Uterus (tissue), 4 donors: ENCODE measurements around the gene DOK3. TPM values are rescaled to one million over a fixed set of nuclear protein-coding genes. Genes with fewer than 3 reads are reported as not detected.
A peak's percentile ranks its signal among the peaks of the same experiment; 100 is the strongest.

Experiments used
- DNase-seq, 2 donors: peaks; one replicate each; pipeline ENCODE4 v3.0.0-alpha.2; 2019 to 2020
- H3K27ac ChIP-seq, 2 donors: fragments of 200-600 bp; sonication (generic); 1 replicate in 1 of 2; 2 replicates in 1 of 2; pipeline ENCODE4 v1.5.1; 2016 to 2018
- H3K27me3 ChIP-seq, 2 donors: fragments of 200-600 bp; sonication (generic); one replicate each; pipeline ENCODE4 v1.5.1; 2018 to 2019; ENCODE audit warnings: control low read depth in 1 of 2
- H3K36me3 ChIP-seq, 2 donors: fragments of 200-600 bp; sonication (generic); one replicate each; pipeline ENCODE4 v1.5.1; 2019; ENCODE audit warnings: control low read depth in 1 of 2
- H3K4me1 ChIP-seq, 2 donors: fragments of 200-600 bp; sonication (generic); one replicate each; pipeline ENCODE4 v1.5.1; 2018 to 2019; ENCODE audit warnings: control low read depth in 1 of 2
- H3K4me3 ChIP-seq, 2 donors: fragments of 200-600 bp; sonication (generic); 1 replicate in 1 of 2; 2 replicates in 1 of 2; pipeline ENCODE4 v1.5.1; 2018 to 2019; ENCODE audit warnings: mild to moderate bottlenecking in 1 of 2
- H3K9me3 ChIP-seq, 2 donors: fragments of 200-600 bp; sonication (generic); one replicate each; pipeline ENCODE4 v1.5.1; 2019; ENCODE audit warnings: control low read depth in 1 of 2
- POLR2A ChIP-seq, 2 donors: fragments of 450-650 bp; IDR thresholded peaks; one replicate each; pipeline ENCODE4 v1.6.1; 2016; ENCODE audit warnings: antibody characterized with exemption in 2 of 2, mild to moderate bottlenecking in 1 of 2, moderate library complexity in 1 of 2
- intact Hi-C: fragments of 100-400 bp; cut with DNase I; formaldehyde crosslinking; loops from one replicate; pipeline ENCODE4 v1.15.1; 2023; ENCODE audit warnings: low total_unique reads
- total RNA-seq, 4 donors: library from RNA; depleted of rRNA in 3 of 4; stranded (reverse); fragments of >200 nt in 3 of 4; gene quantifications; one replicate each; pipeline versions ENCODE4 v1.1.0 to v1.2.4, GENCODE V29; 2014 to 2023
- TF ChIP-seq, protein P1 (sequence below), 4 experiments: fragments of 200-600 bp in 2 of 4; fragments of 450-650 bp in 2 of 4; sonication (generic) in 2 of 4; IDR thresholded peaks; one replicate each; pipeline ENCODE4 v1.5.1; 2016 to 2019; ENCODE audit warnings: antibody characterized with exemption in 4 of 4, mild to moderate bottlenecking in 2 of 4, moderate library complexity in 1 of 4
- donor health status: DM: yes; HTN: yes; CAD: no.

Gene DOK3
- total RNA-seq, 4 donors from 2014 or later, result 3.6 to 20.0 (median 7.1) TPM

GRCh38 chr5:177491429-177491945, 18.1 kb downstream of the DOK3 start:
- Histone ChIP-seq H3K36me3 (no peaks in the 10 kb centered on the region), H3K4me1 (peaks cover 17 to 38% of the 10 kb centered on the region in 2 donors), H3K9me3 (no peaks in the 10 kb centered on the region), H3K27ac (peak overlapping the region; percentile 97 to 98), H3K4me3 (no peak overlapping the region), H3K27me3 (no peaks in the 10 kb centered on the region)
- TF ChIP-seq, protein P1, sequence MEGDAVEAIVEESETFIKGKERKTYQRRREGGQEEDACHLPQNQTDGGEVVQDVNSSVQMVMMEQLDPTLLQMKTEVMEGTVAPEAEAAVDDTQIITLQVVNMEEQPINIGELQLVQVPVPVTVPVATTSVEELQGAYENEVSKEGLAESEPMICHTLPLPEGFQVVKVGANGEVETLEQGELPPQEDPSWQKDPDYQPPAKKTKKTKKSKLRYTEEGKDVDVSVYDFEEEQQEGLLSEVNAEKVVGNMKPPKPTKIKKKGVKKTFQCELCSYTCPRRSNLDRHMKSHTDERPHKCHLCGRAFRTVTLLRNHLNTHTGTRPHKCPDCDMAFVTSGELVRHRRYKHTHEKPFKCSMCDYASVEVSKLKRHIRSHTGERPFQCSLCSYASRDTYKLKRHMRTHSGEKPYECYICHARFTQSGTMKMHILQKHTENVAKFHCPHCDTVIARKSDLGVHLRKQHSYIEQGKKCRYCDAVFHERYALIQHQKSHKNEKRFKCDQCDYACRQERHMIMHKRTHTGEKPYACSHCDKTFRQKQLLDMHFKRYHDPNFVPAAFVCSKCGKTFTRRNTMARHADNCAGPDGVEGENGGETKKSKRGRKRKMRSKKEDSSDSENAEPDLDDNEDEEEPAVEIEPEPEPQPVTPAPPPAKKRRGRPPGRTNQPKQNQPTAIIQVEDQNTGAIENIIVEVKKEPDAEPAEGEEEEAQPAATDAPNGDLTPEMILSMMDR (IDR thresholded peaks at IDR 0.05), result peak; percentile 49 to 88 (median 68)
- no peak for TF ChIP-seq POLR2A (IDR thresholded peaks at IDR 0.05)
- peak; percentile 48 to 52 for DNase-seq
- intact Hi-C loops, result no loop called here

- H3K36me3 ChIP-seq, result no peaks in the 10 kb centered on the region
Observed at GRCh38 chr5:177490992-177491391, 18.6 kb downstream of the DOK3 start.

DNA sequence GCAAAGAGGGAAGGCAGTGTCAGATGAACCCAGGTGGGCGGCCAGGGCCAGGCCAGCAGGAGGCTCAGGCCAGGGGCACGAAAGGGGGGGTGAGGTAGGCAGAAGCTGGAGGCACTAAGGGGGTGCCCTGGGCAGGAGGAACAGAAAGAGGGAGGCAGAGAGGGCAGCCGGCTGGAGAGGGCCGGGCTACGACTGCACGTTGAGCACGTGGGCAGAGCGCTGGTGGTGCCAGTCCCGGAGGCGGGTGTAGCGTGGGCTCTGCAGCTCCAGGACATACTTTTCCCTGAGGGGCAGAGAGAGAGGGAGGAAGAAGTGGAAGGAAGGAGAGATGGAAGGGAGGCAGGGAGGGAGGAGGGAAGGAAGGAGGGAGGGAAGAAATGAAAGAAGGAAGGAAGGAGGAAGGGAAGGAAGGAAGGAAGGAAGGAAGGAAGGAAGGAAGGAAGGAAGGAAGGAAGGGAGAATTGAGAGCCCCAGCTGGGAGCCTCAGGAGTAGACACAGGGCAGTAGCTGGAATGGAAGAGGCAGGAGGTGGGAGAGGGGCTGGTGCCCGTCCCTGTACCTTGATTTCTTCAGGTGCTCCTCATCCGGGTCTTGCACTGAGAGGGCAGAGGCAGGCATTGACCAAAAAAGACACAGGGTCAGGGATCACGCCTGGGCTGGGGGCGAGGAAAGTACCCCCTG, 19.2 kb downstream of the DOK3 start:
- Histone ChIP-seq H3K4me3 (no peak overlapping the region), H3K36me3 (no peaks in the 10 kb centered on the region)
- intact Hi-C loops, result no loop called here

More at GRCh38 chr5:177490992-177491391, 18.6 kb downstream of the DOK3 start:
- Histone ChIP-seq H3K27me3 (no peaks in the 10 kb centered on the region), H3K27ac (peak overlapping the region; percentile 97 to 98), H3K4me1 (peaks cover 17 to 38% of the 10 kb centered on the region in 2 donors), H3K9me3 (no peaks in the 10 kb centered on the region), H3K4me3 (no peak overlapping the region)
- TF ChIP-seq, protein P1 (IDR thresholded peaks at IDR 0.05), result no peak
- no peak for TF ChIP-seq POLR2A (IDR thresholded peaks at IDR 0.05)
- DNase-seq, result no peak
- intact Hi-C loops, result no loop called here

GRCh38 chr5:177489119-177489716, 20.4 kb downstream of the DOK3 start:
- TF ChIP-seq POLR2A (IDR thresholded peaks at IDR 0.05), result no peak
- TF ChIP-seq, protein P1 (IDR thresholded peaks at IDR 0.05), result no peak
- no peaks in the 10 kb centered on the region for H3K9me3 ChIP-seq
- no peak overlapping the region for H3K4me3 ChIP-seq
- peaks cover 11 to 37% of the 10 kb centered on the region in 2 donors for H3K4me1 ChIP-seq
- H3K27me3 ChIP-seq, result no peaks in the 10 kb centered on the region
- no peak for DNase-seq
- H3K36me3 ChIP-seq, result no peaks in the 10 kb centered on the region
- intact Hi-C loops, result no loop called here
- H3K27ac ChIP-seq, result peak overlapping the region; percentile 97 to 98

More for the DNA sequence above, 19.2 kb downstream of the DOK3 start:
- Histone ChIP-seq H3K27me3 (no peaks in the 10 kb centered on the region), H3K27ac (peak overlapping the region; percentile 97 to 98), H3K4me1 (peaks cover 17 to 38% of the 10 kb centered on the region in 2 donors), H3K9me3 (no peaks in the 10 kb centered on the region)
- TF ChIP-seq, protein P1 (IDR thresholded peaks at IDR 0.05), result no peak
- no peak for TF ChIP-seq POLR2A (IDR thresholded peaks at IDR 0.05)
- DNase-seq, result no peak

DNA sequence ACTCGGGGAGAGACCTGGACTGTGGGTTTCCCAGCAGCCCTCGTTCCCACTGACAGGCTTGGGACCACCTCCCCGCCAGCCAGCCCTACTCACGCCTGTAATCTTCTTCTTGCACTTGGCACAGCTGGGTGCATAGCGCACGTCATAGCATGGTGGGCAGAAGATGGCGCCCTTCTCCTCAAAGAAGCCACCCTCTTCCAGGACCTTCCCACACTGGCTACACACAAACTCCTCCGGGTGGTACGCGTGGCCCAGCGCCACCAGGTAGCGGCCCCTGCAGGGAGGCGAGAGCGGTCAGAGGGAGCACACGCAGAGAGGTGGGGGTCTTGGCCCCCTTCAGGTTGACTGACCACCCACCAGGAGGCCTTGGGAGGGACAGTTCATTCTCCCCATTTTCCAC, 21.7 kb downstream of the DOK3 start:
- Histone ChIP-seq H3K4me3 (no peak overlapping the region), H3K9me3 (no peaks in the 10 kb centered on the region), H3K36me3 (no peaks in the 10 kb centered on the region), H3K27me3 (no peaks in the 10 kb centered on the region), H3K27ac (no peak overlapping the region), H3K4me1 (peaks cover 3 to 29% of the 10 kb centered on the region in 2 donors)
- DNase-seq, result no peak
- intact Hi-C loops, result no loop called here
- TF ChIP-seq, protein P1 (IDR thresholded peaks at IDR 0.05), result no peak
- no peak for TF ChIP-seq POLR2A (IDR thresholded peaks at IDR 0.05)
